ENCODE measurements around the gene SLC27A1.
A peak's percentile ranks its signal among the peaks of the same experiment; 100 is the strongest.

SLC27A1 gene

GRCh38 chr19:17441241-17442021, 28.9 kb upstream of the SLC27A1 start:
- H3K4me1 ChIP-seq (ENCODE audit: control insufficient read depth in 1 of 2, insufficient read depth in 2 of 2, low read length in 2 of 2), result no peaks in the 10 kb centered on the region
- H3K4me3 ChIP-seq (ENCODE audit: low read depth in 1 of 2, low read length in 2 of 2), result no peak overlapping the region
- H3K27ac ChIP-seq (ENCODE audit: low read depth, low read length), result no peak overlapping the region
- H3K36me3 ChIP-seq (ENCODE audit: control insufficient read depth in 1 of 2, insufficient read depth in 2 of 2, low read length in 2 of 2), result no peaks in the 10 kb centered on the region
- no peaks in the 10 kb centered on the region for H3K9me3 ChIP-seq (ENCODE audit: control insufficient read depth in 1 of 2, low read length in 2 of 2)
- no peaks in the 10 kb centered on the region for H3K27me3 ChIP-seq (ENCODE audit: control insufficient read depth in 1 of 2, insufficient read depth in 2 of 2, low read length in 2 of 2)
- H3K9ac ChIP-seq (ENCODE audit: low read depth in 1 of 2, low read length in 2 of 2), result no peak overlapping the region

GRCh38 chr19:17445526-17446165, 24.7 kb upstream of the SLC27A1 start:
- Histone ChIP-seq H3K36me3 (ENCODE audit: control insufficient read depth in 1 of 2, insufficient read depth in 2 of 2, low read length in 2 of 2) (no peaks in the 10 kb centered on the region), H3K9ac (ENCODE audit: low read depth in 1 of 2, low read length in 2 of 2) (no peak overlapping the region), H3K4me3 (ENCODE audit: low read depth in 1 of 2, low read length in 2 of 2) (no peak overlapping the region), H3K4me1 (ENCODE audit: control insufficient read depth in 1 of 2, insufficient read depth in 2 of 2, low read length in 2 of 2) (no peaks in the 10 kb centered on the region), H3K27me3 (ENCODE audit: control insufficient read depth in 1 of 2, insufficient read depth in 2 of 2, low read length in 2 of 2) (peaks cover 9% of the 10 kb centered on the region in 2 donors), H3K9me3 (ENCODE audit: control insufficient read depth in 1 of 2, low read length in 2 of 2) (no peaks in the 10 kb centered on the region), H3K27ac (ENCODE audit: low read depth, low read length) (no peak overlapping the region)

GRCh38 chr19:17447704-17448130, 22.6 kb upstream of the SLC27A1 start:
- Histone ChIP-seq H3K9me3 (ENCODE audit: control insufficient read depth in 1 of 2, low read length in 2 of 2) (no peaks in the 10 kb centered on the region), H3K4me1 (ENCODE audit: control insufficient read depth in 1 of 2, insufficient read depth in 2 of 2, low read length in 2 of 2) (no peaks in the 10 kb centered on the region), H3K36me3 (ENCODE audit: control insufficient read depth in 1 of 2, insufficient read depth in 2 of 2, low read length in 2 of 2) (no peaks in the 10 kb centered on the region), H3K9ac (ENCODE audit: low read depth in 1 of 2, low read length in 2 of 2) (no peak overlapping the region), H3K27me3 (ENCODE audit: control insufficient read depth in 1 of 2, insufficient read depth in 2 of 2, low read length in 2 of 2) (peaks cover 9% of the 10 kb centered on the region in 2 donors), H3K4me3 (ENCODE audit: low read depth in 1 of 2, low read length in 2 of 2) (no peak overlapping the region), H3K27ac (ENCODE audit: low read depth, low read length) (no peak overlapping the region)

- Histone ChIP-seq H3K4me1 (ENCODE audit: control insufficient read depth in 1 of 2, insufficient read depth in 2 of 2, low read length in 2 of 2) (no peaks in the 10 kb centered on the region), H3K9ac (ENCODE audit: low read depth in 1 of 2, low read length in 2 of 2) (no peak within 1 kb of the TSS), H3K36me3 (ENCODE audit: control insufficient read depth in 1 of 2, insufficient read depth in 2 of 2, low read length in 2 of 2) (no peaks in the 10 kb centered on the region), H3K27me3 (ENCODE audit: control insufficient read depth in 1 of 2, insufficient read depth in 2 of 2, low read length in 2 of 2) (peaks cover 9% of the 10 kb centered on the region in 2 donors), H3K9me3 (ENCODE audit: control insufficient read depth in 1 of 2, low read length in 2 of 2) (no peaks in the 10 kb centered on the region), H3K27ac (ENCODE audit: low read depth, low read length) (no peak within 1 kb of the TSS), H3K4me3 (ENCODE audit: low read depth in 1 of 2, low read length in 2 of 2) (peak within 1 kb of the TSS in 1 of 2 donors; percentile 32)
Measured at GRCh38 chr19:17448131-17448967, 22.0 kb upstream of the SLC27A1 start, which contains the start of gene TMEM221. Gene TMEM221 (minus strand): TSS chr19:17448668. CDS start chr19:17448462, 206 bp downstream.

- no peaks in the 10 kb centered on the region for H3K4me1 ChIP-seq (ENCODE audit: control insufficient read depth in 1 of 2, insufficient read depth in 2 of 2, low read length in 2 of 2)
- H3K9ac ChIP-seq (ENCODE audit: low read depth in 1 of 2, low read length in 2 of 2), result no peak overlapping the region
- H3K27ac ChIP-seq (ENCODE audit: low read depth, low read length), result no peak overlapping the region
- no peaks in the 10 kb centered on the region for H3K9me3 ChIP-seq (ENCODE audit: control insufficient read depth in 1 of 2, low read length in 2 of 2)
- H3K4me3 ChIP-seq (ENCODE audit: low read depth in 1 of 2, low read length in 2 of 2), result no peak overlapping the region
- H3K27me3 ChIP-seq (ENCODE audit: control insufficient read depth in 1 of 2, insufficient read depth in 2 of 2, low read length in 2 of 2), result peaks cover 16% of the 10 kb centered on the region in 2 donors
- H3K36me3 ChIP-seq (ENCODE audit: control insufficient read depth in 1 of 2, insufficient read depth in 2 of 2, low read length in 2 of 2), result no peaks in the 10 kb centered on the region
Measured at GRCh38 chr19:17450264-17451075, 19.9 kb upstream of the SLC27A1 start.

- no peak overlapping the region for H3K9ac ChIP-seq (ENCODE audit: low read depth in 1 of 2, low read length in 2 of 2)
- no peaks in the 10 kb centered on the region for H3K36me3 ChIP-seq (ENCODE audit: control insufficient read depth in 1 of 2, insufficient read depth in 2 of 2, low read length in 2 of 2)
- H3K27me3 ChIP-seq (ENCODE audit: control insufficient read depth in 1 of 2, insufficient read depth in 2 of 2, low read length in 2 of 2), result peaks cover 16 to 21% of the 10 kb centered on the region in 2 donors
- no peak overlapping the region for H3K27ac ChIP-seq (ENCODE audit: low read depth, low read length)
- no peaks in the 10 kb centered on the region for H3K4me1 ChIP-seq (ENCODE audit: control insufficient read depth in 1 of 2, insufficient read depth in 2 of 2, low read length in 2 of 2)
- H3K4me3 ChIP-seq (ENCODE audit: low read depth in 1 of 2, low read length in 2 of 2), result no peak overlapping the region
- no peaks in the 10 kb centered on the region for H3K9me3 ChIP-seq (ENCODE audit: control insufficient read depth in 1 of 2, low read length in 2 of 2)
Measured at GRCh38 chr19:17451820-17452219, 18.5 kb upstream of the SLC27A1 start.

- Histone ChIP-seq H3K9me3 (ENCODE audit: control insufficient read depth in 1 of 2, low read length in 2 of 2) (no peaks in the 10 kb centered on the region), H3K4me3 (ENCODE audit: low read depth in 1 of 2, low read length in 2 of 2) (no peak overlapping the region), H3K9ac (ENCODE audit: low read depth in 1 of 2, low read length in 2 of 2) (no peak overlapping the region), H3K36me3 (ENCODE audit: control insufficient read depth in 1 of 2, insufficient read depth in 2 of 2, low read length in 2 of 2) (no peaks in the 10 kb centered on the region), H3K27ac (ENCODE audit: low read depth, low read length) (no peak overlapping the region), H3K27me3 (ENCODE audit: control insufficient read depth in 1 of 2, insufficient read depth in 2 of 2, low read length in 2 of 2) (peaks cover 11 to 27% of the 10 kb centered on the region in 2 donors), H3K4me1 (ENCODE audit: control insufficient read depth in 1 of 2, insufficient read depth in 2 of 2, low read length in 2 of 2) (no peaks in the 10 kb centered on the region)
Measured at GRCh38 chr19:17454576-17455071, 15.7 kb upstream of the SLC27A1 start.

GRCh38 chr19:17455308-17456123, 14.8 kb upstream of the SLC27A1 start:
- H3K9me3 ChIP-seq (ENCODE audit: control insufficient read depth in 1 of 2, low read length in 2 of 2), result no peaks in the 10 kb centered on the region
- H3K9ac ChIP-seq (ENCODE audit: low read depth in 1 of 2, low read length in 2 of 2), result no peak overlapping the region
- no peaks in the 10 kb centered on the region for H3K36me3 ChIP-seq (ENCODE audit: control insufficient read depth in 1 of 2, insufficient read depth in 2 of 2, low read length in 2 of 2)
- peaks cover 11 to 24% of the 10 kb centered on the region in 2 donors for H3K27me3 ChIP-seq (ENCODE audit: control insufficient read depth in 1 of 2, insufficient read depth in 2 of 2, low read length in 2 of 2)
- no peak overlapping the region for H3K27ac ChIP-seq (ENCODE audit: low read depth, low read length)
- no peak overlapping the region for H3K4me3 ChIP-seq (ENCODE audit: low read depth in 1 of 2, low read length in 2 of 2)
- H3K4me1 ChIP-seq (ENCODE audit: control insufficient read depth in 1 of 2, insufficient read depth in 2 of 2, low read length in 2 of 2), result no peaks in the 10 kb centered on the region

- Histone ChIP-seq H3K4me1 (ENCODE audit: control insufficient read depth in 1 of 2, insufficient read depth in 2 of 2, low read length in 2 of 2) (no peaks in the 10 kb centered on the region), H3K9me3 (ENCODE audit: control insufficient read depth in 1 of 2, low read length in 2 of 2) (no peaks in the 10 kb centered on the region), H3K27ac (ENCODE audit: low read depth, low read length) (no peak overlapping the region), H3K9ac (ENCODE audit: low read depth in 1 of 2, low read length in 2 of 2) (no peak overlapping the region), H3K27me3 (ENCODE audit: control insufficient read depth in 1 of 2, insufficient read depth in 2 of 2, low read length in 2 of 2) (peaks cover 11 to 24% of the 10 kb centered on the region in 2 donors), H3K36me3 (ENCODE audit: control insufficient read depth in 1 of 2, insufficient read depth in 2 of 2, low read length in 2 of 2) (no peaks in the 10 kb centered on the region), H3K4me3 (ENCODE audit: low read depth in 1 of 2, low read length in 2 of 2) (no peak overlapping the region)
Measured at GRCh38 chr19:17456127-17456526, 14.2 kb upstream of the SLC27A1 start.
